Tibial nerve (tissue), 4 donors: ENCODE results near the gene DUS2. TPM values are rescaled to one million over a fixed set of nuclear protein-coding genes. Genes with fewer than 3 reads are reported as not detected.
A peak's percentile ranks its signal among the peaks of the same experiment; 100 is the strongest.

ENCODE experiments used
- DNase-seq, 2 donors: peaks; one replicate each; pipeline ENCODE4 v3.0.0-alpha.2; 2019; ENCODE audit warnings: low spot score in 2 of 2
- H3K27ac ChIP-seq, 4 donors: fragments of 200-600 bp; sonication (generic) in 3 of 4; one replicate each; pipeline ENCODE4 v1.5.1; 2017 to 2019; ENCODE audit warnings: mild to moderate bottlenecking in 1 of 4
- H3K27me3 ChIP-seq, 2 donors: fragments of 200-600 bp; sonication (generic) in 1 of 2; one replicate each; pipeline versions ENCODE4 v1.5.1 to v1.6.0; 2017 to 2019
- H3K36me3 ChIP-seq, 3 donors: fragments of 200-600 bp; sonication (generic); one replicate each; pipeline ENCODE4 v1.5.1; 2018 to 2019
- H3K4me1 ChIP-seq, 4 donors: fragments of 200-600 bp; sonication (generic) in 3 of 4; one replicate each; pipeline ENCODE4 v1.5.1; 2017 to 2019
- H3K4me3 ChIP-seq, 4 donors: fragments of 200-600 bp; sonication (generic) in 3 of 4; one replicate each; pipeline ENCODE4 v1.5.1; 2017 to 2019; ENCODE audit warnings: mild to moderate bottlenecking in 1 of 4, moderate library complexity in 1 of 4
- H3K9me3 ChIP-seq, 4 donors: fragments of 200-600 bp; sonication (generic) in 3 of 4; one replicate each; pipeline ENCODE4 v1.5.1; 2017 to 2019
- CTCF ChIP-seq, 5 experiments: fragments of 200-600 bp in 3 of 5; fragments of 450-650 bp in 2 of 5; sonication (generic) in 3 of 5; IDR thresholded peaks; one replicate each; pipeline ENCODE4 v1.5.1; 2016 to 2019; ENCODE audit warnings: antibody characterized with exemption in 5 of 5, mild to moderate bottlenecking in 3 of 5, moderate library complexity in 2 of 5
- EP300 ChIP-seq, 2 donors: sonication (generic); formaldehyde crosslinking; IDR thresholded peaks; one replicate each; pipeline ENCODE4 v1.6.1; 2017; ENCODE audit warnings: antibody characterized with exemption in 2 of 2, mild to moderate bottlenecking in 1 of 2
- POLR2A ChIP-seq, 2 donors: fragments of 450-650 bp; IDR thresholded peaks; one replicate each; pipeline ENCODE4 v1.6.1; 2017; ENCODE audit warnings: antibody characterized with exemption in 2 of 2, mild to moderate bottlenecking in 2 of 2, moderate library complexity in 2 of 2
- WGBS, 2 donors: methylation state at CpG; one replicate each; pipeline ENCODE4 v1.1.5; 2018; 5-methylcytosine and 5-hydroxymethylcytosine counted together
- total RNA-seq, 4 donors: library from RNA; depleted of rRNA; stranded (reverse); fragments of >200 nt; gene quantifications; one replicate each; pipeline ENCODE4 v1.1.0, GENCODE V29; 2016

Gene DUS2
- total RNA-seq, 4 donors from 2014 or later, result 4.7 to 31.2 (median 15.4) TPM

GRCh38 chr16:68041783-68042182 lies 18.7 kb downstream of the DUS2 start:
- H3K27me3 ChIP-seq, result no peaks in the 10 kb centered on the region
- peaks cover 0 to 6% (median 0%) of the 10 kb centered on the region in 4 donors for H3K4me1 ChIP-seq
- peaks cover 0 to 30% (median 0%) of the 10 kb centered on the region in 3 donors for H3K36me3 ChIP-seq
- no peak for TF ChIP-seq EP300 (IDR thresholded peaks at IDR 0.05)
- no peak for TF ChIP-seq POLR2A (IDR thresholded peaks at IDR 0.05)
- no peak for TF ChIP-seq CTCF (IDR thresholded peaks at IDR 0.05)
- H3K27ac ChIP-seq, result no peak overlapping the region
- no peak for DNase-seq
- H3K9me3 ChIP-seq, result no peaks in the 10 kb centered on the region
- H3K4me3 ChIP-seq, result no peak overlapping the region
- 86 to 94% methylated on average over 2 of the region's 2 CpGs for WGBS, 2 donors

GRCh38 chr16:68046106-68046505 lies 23.0 kb downstream of the DUS2 start:
- DNase-seq, result no peak
- no peak for TF ChIP-seq CTCF (IDR thresholded peaks at IDR 0.05)
- TF ChIP-seq EP300 (IDR thresholded peaks at IDR 0.05), result no peak
- TF ChIP-seq POLR2A (IDR thresholded peaks at IDR 0.05), result no peak
- H3K4me3 ChIP-seq, result no peak overlapping the region
- WGBS, 2 donors, result 74 to 79% methylated on average over 7 of the region's 7 CpGs
- H3K9me3 ChIP-seq, result no peaks in the 10 kb centered on the region
- H3K27me3 ChIP-seq, result no peaks in the 10 kb centered on the region
- H3K27ac ChIP-seq, result no peak overlapping the region
- peaks cover 0 to 1% (median 0%) of the 10 kb centered on the region in 4 donors for H3K4me1 ChIP-seq
- peaks cover 0 to 41% (median 0%) of the 10 kb centered on the region in 3 donors for H3K36me3 ChIP-seq

GRCh38 chr16:68047987-68048386 lies 24.9 kb downstream of the DUS2 start:
- no peaks in the 10 kb centered on the region for H3K9me3 ChIP-seq
- H3K27me3 ChIP-seq, result no peaks in the 10 kb centered on the region
- no peak for DNase-seq
- H3K4me3 ChIP-seq, result no peak overlapping the region
- H3K27ac ChIP-seq, result peak overlapping the region in 1 of 4 donors; percentile 9
- peaks cover 0 to 55% (median 0%) of the 10 kb centered on the region in 3 donors for H3K36me3 ChIP-seq
- H3K4me1 ChIP-seq, result no peaks in the 10 kb centered on the region
- WGBS, 2 donors, result 82% methylated on average over 2 of the region's 2 CpGs
- no peak for TF ChIP-seq CTCF (IDR thresholded peaks at IDR 0.05)
- TF ChIP-seq POLR2A (IDR thresholded peaks at IDR 0.05), result no peak
- TF ChIP-seq EP300 (IDR thresholded peaks at IDR 0.05), result no peak

GRCh38 chr16:68049449-68049848 lies 26.4 kb downstream of the DUS2 start:
- no peak for DNase-seq
- Histone ChIP-seq H3K4me1 (no peaks in the 10 kb centered on the region), H3K36me3 (peaks cover 0 to 69% (median 0%) of the 10 kb centered on the region in 3 donors), H3K4me3 (no peak overlapping the region), H3K27ac (no peak overlapping the region), H3K9me3 (no peaks in the 10 kb centered on the region), H3K27me3 (no peaks in the 10 kb centered on the region)
- TF ChIP-seq CTCF (IDR thresholded peaks at IDR 0.05) (no peak), EP300 (IDR thresholded peaks at IDR 0.05) (no peak), POLR2A (IDR thresholded peaks at IDR 0.05) (no peak)
- 91 to 100% methylated on average over 2 of the region's 2 CpGs for WGBS, 2 donors

- Histone ChIP-seq H3K4me1 (no peaks in the 10 kb centered on the region), H3K9me3 (no peaks in the 10 kb centered on the region), H3K27me3 (no peaks in the 10 kb centered on the region), H3K4me3 (no peak overlapping the region), H3K27ac (no peak overlapping the region), H3K36me3 (peaks cover 0 to 79% (median 0%) of the 10 kb centered on the region in 3 donors)
- TF ChIP-seq POLR2A (IDR thresholded peaks at IDR 0.05) (no peak), CTCF (IDR thresholded peaks at IDR 0.05) (no peak), EP300 (IDR thresholded peaks at IDR 0.05) (no peak)
- no peak for DNase-seq
- 90 to 94% methylated on average over 3 of the region's 3 CpGs for WGBS, 2 donors
Measured at GRCh38 chr16:68055395-68055794, 32.3 kb downstream of the DUS2 start.
